GM23338 (cell line): ENCODE results near the gene DTYMK. TPM values are rescaled to one million over a fixed set of nuclear protein-coding genes. Genes with fewer than 3 reads are reported as not detected.

Source experiments
- ATAC-seq: fragments of 200-7000 bp; cut with Tn5 transposase; 3 replicates; pipeline ENCODE4 v1.9.1; 2020
- DNase-seq: peaks from one replicate; pipeline ENCODE4 v3.0.0-alpha.2; 2015; ENCODE audit warnings: low spot score
- H2AFZ ChIP-seq: fragments of 200-600 bp; sonication (generic); 2 replicates; pipeline ENCODE4 v1.8.0; 2016; ENCODE audit warnings: antibody characterized with exemption, mild to moderate bottlenecking, moderate library complexity
- H3F3A ChIP-seq: fragments of 200-600 bp; sonication (generic); replicated peaks from 2 replicates; pipeline ENCODE4 v1.8.0; 2017; ENCODE audit warnings: antibody characterized with exemption, mixed run types, low read depth
- H3K27ac ChIP-seq: fragments of 200-600 bp; sonication (generic); 2 replicates; pipeline ENCODE4 v1.6.1; 2016; ENCODE audit warnings: low read depth
- H3K27me3 ChIP-seq: fragments of 200-600 bp; sonication (generic); 2 replicates; pipeline ENCODE4 v1.8.0; 2016; ENCODE audit warnings: mild to moderate bottlenecking, mixed run types, moderate library complexity; ENCODE audit not compliant: insufficient read depth
- H3K36me3 ChIP-seq: fragments of 200-600 bp; sonication (generic); 2 replicates; pipeline ENCODE4 v1.8.0; 2016; ENCODE audit warnings: mild to moderate bottlenecking; ENCODE audit not compliant: insufficient read depth
- H3K4me1 ChIP-seq: fragments of 200-600 bp; sonication (generic); 2 replicates; pipeline ENCODE4 v1.8.0; 2016; ENCODE audit warnings: mild to moderate bottlenecking, moderate library complexity; ENCODE audit not compliant: insufficient read depth
- H3K4me2 ChIP-seq: fragments of 200-600 bp; sonication (generic); 2 replicates; pipeline ENCODE4 v1.7.1; 2017; ENCODE audit warnings: mixed run types
- H3K4me3 ChIP-seq: fragments of 200-600 bp; sonication (generic); 2 replicates; pipeline ENCODE4 v1.6.1; 2016; ENCODE audit warnings: mixed run types
- H3K79me2 ChIP-seq: fragments of 200-600 bp; sonication (generic); replicated peaks from 2 replicates; pipeline ENCODE4 v1.8.0; 2017; ENCODE audit warnings: mild to moderate bottlenecking; ENCODE audit not compliant: insufficient read depth
- H3K9me2 ChIP-seq: fragments of 200-600 bp; sonication (generic); 2 replicates; pipeline ENCODE4 v1.8.0; 2017; ENCODE audit not compliant: insufficient read depth
- H4K20me1 ChIP-seq: fragments of 200-600 bp; sonication (generic); replicated peaks from 2 replicates; pipeline ENCODE4 v1.8.0; 2017; ENCODE audit warnings: mild to moderate bottlenecking; ENCODE audit not compliant: insufficient read depth
- H3K27ac Mint-ChIP-seq: 2 replicates; pipeline ENCODE4 v1.8.0; 2020; ENCODE audit warnings: inconsistent platforms, mild to moderate bottlenecking, moderate library complexity, mixed read lengths
- H3K27me3 Mint-ChIP-seq: 3 replicates; pipeline ENCODE4 v1.8.0; 2022; ENCODE audit warnings: low read depth, mild to moderate bottlenecking, moderate library complexity, mixed read lengths, inconsistent platforms; ENCODE audit not compliant: insufficient read depth, poor library complexity
- H3K36me3 Mint-ChIP-seq: 3 replicates; pipeline ENCODE4 v1.8.0; 2021; ENCODE audit warnings: low read depth, mild to moderate bottlenecking, inconsistent platforms, moderate library complexity, mixed read lengths
- H3K4me1 Mint-ChIP-seq: 3 replicates; pipeline ENCODE4 v1.8.0; 2020; ENCODE audit warnings: mild to moderate bottlenecking, inconsistent platforms, mixed read lengths
- H3K4me3 Mint-ChIP-seq: 3 replicates; pipeline ENCODE4 v1.8.0; 2021; ENCODE audit warnings: moderate library complexity, mild to moderate bottlenecking, inconsistent platforms, mixed read lengths
- H3K9me3 Mint-ChIP-seq: 3 replicates; pipeline ENCODE4 v1.8.0; 2020; ENCODE audit warnings: moderate library complexity, mild to moderate bottlenecking, inconsistent platforms, mixed read lengths
- CTCF ChIP-seq, 2 experiments: fragments of 200-600 bp in 1 of 2; sonication (generic) in 1 of 2; conservative IDR thresholded peaks; 2 replicates each; pipeline versions ENCODE4 v1.5.1 to v1.6.1; 2016 to 2017; ENCODE audit warnings: antibody characterized with exemption in 2 of 2, low read depth in 2 of 2, mild to moderate bottlenecking in 2 of 2, moderate library complexity in 1 of 2
- ETS1 ChIP-seq: IDR thresholded peaks from 2 replicates; pipeline ENCODE4 v1.6.1; 2016; ENCODE audit warnings: antibody characterized with exemption
- EZH2phosphoT487 ChIP-seq: fragments of 200-600 bp; sonication (generic); IDR thresholded peaks from one replicate; pipeline ENCODE4 v1.8.1; 2018; ENCODE audit warnings: antibody characterized with exemption; ENCODE audit not compliant: unreplicated experiment
- JUNB ChIP-seq: IDR thresholded peaks from one replicate; pipeline ENCODE4 v1.6.1; 2016; ENCODE audit warnings: antibody characterized with exemption; ENCODE audit not compliant: unreplicated experiment
- NANOG ChIP-seq: IDR thresholded peaks from 2 replicates; pipeline ENCODE4 v1.6.1; 2016; ENCODE audit warnings: antibody characterized with exemption, borderline replicate concordance
- REST ChIP-seq: IDR thresholded peaks from one replicate; pipeline ENCODE4 v1.6.1; 2018; ENCODE audit warnings: antibody characterized with exemption; ENCODE audit not compliant: unreplicated experiment
- STAT1 ChIP-seq: IDR thresholded peaks from one replicate; pipeline ENCODE4 v1.6.1; 2016; ENCODE audit warnings: antibody characterized with exemption; ENCODE audit not compliant: unreplicated experiment
- ZNF331 ChIP-seq: fragments of 250-450 bp; sonication (Bioruptor Pico); IDR thresholded peaks from 2 replicates; pipeline ENCODE4 v1.5.0; 2020; ENCODE audit warnings: low read depth, mild to moderate bottlenecking, moderate library complexity
- ZNF462 ChIP-seq: fragments of 250-450 bp; sonication (Bioruptor Pico); IDR thresholded peaks from 2 replicates; pipeline ENCODE4 v1.5.0; 2020; ENCODE audit warnings: mild to moderate bottlenecking, moderate library complexity
- polyA plus RNA-seq: library from polyadenylated mRNA; unstranded; fragments of >200 nt; fragmentation: Nextera tagmentation; extraction: Ambion mirVana; gene quantifications from 2 replicates; pipeline ENCODE4 v1.2.1, GENCODE V29; 2016
- total RNA-seq: library from RNA; depleted of rRNA; stranded (reverse); fragments of >200 nt; shearing (Covaris generic); gene quantifications from 2 replicates; pipeline ENCODE4 v1.2.3, GENCODE V29; 2014

Gene DTYMK
- total and polyA plus RNA-seq, 2 experiments from 2014 or later: 55.4 to 65.4 TPM

GRCh38 chr2:241692448-241692847, 5.8 kb upstream of the DTYMK start:
- Histone ChIP-seq H3K27ac (no peak overlapping the region), H3K36me3 (no peaks in the 10 kb centered on the region; the same call in 1 of the 2 replicates), H3F3A (no peaks in the 10 kb centered on the region), H3K27me3 (no peaks in the 10 kb centered on the region), H3K4me1 (peaks cover 5% of the 10 kb centered on the region; the same call in 1 of the 2 replicates), H3K79me2 (peaks cover 11% of the 10 kb centered on the region), H3K4me2 (no peak overlapping the region), H2AFZ (no peak overlapping the region), H4K20me1 (peaks cover 4% of the 10 kb centered on the region), H3K9me2 (no peaks in the 10 kb centered on the region), H3K4me3 (no peak overlapping the region)
- no peak for DNase-seq
- TF ChIP-seq ZNF331 (CRISPR knock-in tag): no peak
- no peak for TF ChIP-seq JUNB
- no peak for TF ChIP-seq STAT1
- no peak for TF ChIP-seq CTCF (conservative IDR thresholded peaks at IDR 0.05; ENCODE audit: low read depth in 2 of 2)
- TF ChIP-seq ETS1: no peak
- no peak for TF ChIP-seq EZH2phosphoT487
- TF ChIP-seq REST: no peak
- TF ChIP-seq ZNF462 (CRISPR knock-in tag): no peak
- TF ChIP-seq NANOG: no peak
- H3K4me3 Mint-ChIP-seq: no peak overlapping the region
- peaks cover 13% of the 10 kb centered on the region for H3K36me3 Mint-ChIP-seq
- ATAC-seq: no peak
- no peak overlapping the region for H3K27ac Mint-ChIP-seq
- no peaks in the 10 kb centered on the region for H3K9me3 Mint-ChIP-seq
- H3K4me1 Mint-ChIP-seq: peaks cover 2% of the 10 kb centered on the region; the same call in 1 of the 3 replicates
- H3K27me3 Mint-ChIP-seq: peaks cover 2% of the 10 kb centered on the region
